HEK293 (cell line): ENCODE data around the gene ZNF76.
"Not testable (repeated sequence)": the region's sequence is repeated elsewhere in the genome, so short reads cannot be mapped to it uniquely, and the experiment has no call there.

Experiments used
- CTCF ChIA-PET: fragments of 350-600 bp; formaldehyde crosslinking; extraction: SDS; loops from one replicate; lab custom pipeline; 2021; ENCODE audit warnings: antibody characterized with exemption; lab: Yijun Ruan, JAX
- POLR2A ChIA-PET: fragments of 300-600 bp; formaldehyde crosslinking; extraction: SDS; loops from one replicate; lab custom pipeline; 2020; ENCODE audit warnings: antibody characterized with exemption, inconsistent platforms; lab: Yijun Ruan, JAX
- H3K27ac ChIP-seq: fragments of 200-500 bp; sonication (Bioruptor generic); 2 replicates; pipeline ENCODE4 v1.5.1; 2014; ENCODE audit warnings: low read depth, low read length, control low read depth, inconsistent platforms; ENCODE audit errors: extremely low read depth
- H3K36me3 ChIP-seq, 2 experiments: fragments of 200-500 bp in 1 of 2; sonication (Bioruptor generic) in 1 of 2; 1 replicate in 1 of 2; 2 replicates in 1 of 2; pipeline ENCODE4 v1.5.1; 2014 to 2017; ENCODE audit warnings: inconsistent platforms in 2 of 2, low read length in 2 of 2; ENCODE audit not compliant: control insufficient read depth in 2 of 2, insufficient read depth in 1 of 2
- H3K4me1 ChIP-seq: fragments of 200-500 bp; sonication (Bioruptor generic); 2 replicates; pipeline ENCODE4 v1.5.1; 2014; ENCODE audit warnings: mild to moderate bottlenecking, low read length, inconsistent platforms; ENCODE audit not compliant: control insufficient read depth, insufficient read depth
- H3K4me3 ChIP-seq: 2 replicates; pipeline ENCODE4 v1.5.1; 2011; ENCODE audit warnings: low read depth, mild to moderate bottlenecking, control low read depth, low read length, moderate library complexity
- H3K9me3 ChIP-seq: fragments of 200-500 bp; sonication (Bioruptor generic); 2 replicates; pipeline ENCODE4 v1.5.1; 2014; ENCODE audit warnings: low read depth, low read length, inconsistent platforms; ENCODE audit not compliant: control insufficient read depth, insufficient read depth
- HIC1 ChIP-seq: fragments of 450-650 bp; formaldehyde crosslinking; IDR thresholded peaks from 2 replicates; pipeline ENCODE4 v1.5.1; 2016; ENCODE audit warnings: missing biosample characterization, missing genetic modification characterization
- KLF9 ChIP-seq: fragments of 450-650 bp; formaldehyde crosslinking; IDR thresholded peaks from 2 replicates; pipeline ENCODE4 v1.5.1; 2016; ENCODE audit warnings: missing biosample characterization, missing genetic modification characterization, low read depth
- MYNN ChIP-seq: fragments of 450-650 bp; formaldehyde crosslinking; IDR thresholded peaks from 2 replicates; pipeline ENCODE4 v1.5.1; 2016; ENCODE audit warnings: missing biosample characterization, missing genetic modification characterization, borderline replicate concordance
- SP2 ChIP-seq: fragments of 450-650 bp; formaldehyde crosslinking; IDR thresholded peaks from 2 replicates; pipeline ENCODE4 v1.5.1; 2016; ENCODE audit warnings: missing biosample characterization, missing genetic modification characterization
- SP3 ChIP-seq: fragments of 450-650 bp; formaldehyde crosslinking; IDR thresholded peaks from 2 replicates; pipeline ENCODE4 v1.5.1; 2016; ENCODE audit warnings: missing biosample characterization, missing genetic modification characterization
- WT1 ChIP-seq: fragments of 450-650 bp; formaldehyde crosslinking; IDR thresholded peaks from 2 replicates; pipeline ENCODE4 v1.5.1; 2016; ENCODE audit warnings: missing biosample characterization, missing genetic modification characterization
- ZBTB17 ChIP-seq: fragments of 450-650 bp; formaldehyde crosslinking; IDR thresholded peaks from 2 replicates; pipeline ENCODE4 v1.5.1; 2016; ENCODE audit warnings: missing biosample characterization, missing genetic modification characterization
- ZBTB49 ChIP-seq: fragments of 450-650 bp; formaldehyde crosslinking; IDR thresholded peaks from 2 replicates; pipeline ENCODE4 v1.5.1; 2016; ENCODE audit warnings: missing biosample characterization, missing genetic modification characterization, low read depth
- ZFHX2 ChIP-seq: fragments of 450-650 bp; formaldehyde crosslinking; conservative IDR thresholded peaks from 2 replicates; pipeline ENCODE4 v1.5.1; 2016; ENCODE audit warnings: missing biosample characterization, missing genetic modification characterization
- ZNF146 ChIP-seq: fragments of 450-650 bp; formaldehyde crosslinking; IDR thresholded peaks from 2 replicates; pipeline ENCODE4 v1.5.1; 2016; ENCODE audit warnings: missing biosample characterization, missing genetic modification characterization
- ZNF2 ChIP-seq: fragments of 450-650 bp; formaldehyde crosslinking; IDR thresholded peaks from 2 replicates; pipeline ENCODE4 v1.5.1; 2016; ENCODE audit warnings: missing biosample characterization, missing genetic modification characterization
- ZNF26 ChIP-seq: fragments of 450-650 bp; formaldehyde crosslinking; IDR thresholded peaks from 2 replicates; pipeline ENCODE4 v1.5.1; 2016; ENCODE audit warnings: missing biosample characterization, missing genetic modification characterization
- ZNF544 ChIP-seq: fragments of 450-650 bp; formaldehyde crosslinking; IDR thresholded peaks from 2 replicates; pipeline ENCODE4 v1.5.0; 2017; ENCODE audit warnings: missing biosample characterization, missing genetic modification characterization
- ZNF626 ChIP-seq: fragments of 450-650 bp; sonication (Bioruptor Pico); formaldehyde crosslinking; IDR thresholded peaks from 2 replicates; pipeline ENCODE4 v1.5.1; 2018; ENCODE audit warnings: missing biosample characterization, missing genetic modification characterization, inconsistent platforms
- ZNF837 ChIP-seq: fragments of 450-650 bp; formaldehyde crosslinking; IDR thresholded peaks from 2 replicates; pipeline ENCODE4 v1.5.1; 2016; ENCODE audit warnings: missing biosample characterization, missing genetic modification characterization
- TF ChIP-seq, protein P1 (sequence below): IDR thresholded peaks from 2 replicates; pipeline ENCODE4 v1.6.1; 2011; ENCODE audit warnings: mild to moderate bottlenecking, low read depth, low read length, borderline replicate concordance

Gene ZNF76

DNA sequence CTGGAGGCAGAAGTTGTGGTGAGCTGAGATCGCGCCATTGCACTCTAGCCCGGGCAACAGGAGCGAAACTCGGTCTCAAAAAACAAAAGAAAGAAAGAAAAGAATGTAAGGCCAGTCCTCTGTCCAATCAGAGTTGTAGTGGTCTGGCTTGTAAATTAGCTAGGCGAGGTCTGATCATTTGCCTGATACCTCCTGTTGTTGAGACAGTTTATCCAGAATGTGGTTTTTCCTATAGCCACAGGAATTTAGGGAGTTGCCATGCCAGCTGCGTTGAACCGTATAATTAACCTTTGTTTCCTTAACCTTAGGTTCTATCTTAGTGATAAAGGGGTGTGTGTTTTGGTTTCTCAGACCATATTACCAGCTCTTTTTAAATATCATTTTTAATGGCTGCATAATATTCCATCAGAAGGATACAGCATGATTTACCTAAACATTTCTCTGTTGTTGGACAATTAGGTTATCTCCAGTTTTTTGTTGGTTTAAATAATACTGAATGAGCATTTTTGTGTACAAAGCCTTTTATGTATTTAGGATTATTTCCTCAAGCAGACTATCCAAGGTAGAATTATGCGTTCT lies 71.1 kb downstream of the ZNF76 start:
- H3K4me1 ChIP-seq = no peaks in the 10 kb centered on the region
- H3K4me3 ChIP-seq = no peak overlapping the region
- ChIA-PET CTCF (interaction anchor here (0.6 to 1.9 kb wide), 6 partner anchors 11 to 130 kb away, joined by 3 to 8 read pairs (median 6); no protein-coding TSS in a partner anchor), POLR2A (interaction anchor here (0.6 kb wide), 2 partner anchors 52 to 57 kb away, joined by 3 read pairs; no protein-coding TSS in a partner anchor)
- no peak overlapping the region for H3K27ac ChIP-seq
- TF ChIP-seq ZNF146 (tag by site-specific recombination) (peak; percentile 87), ZNF544 (tag by site-specific recombination) (no peak), HIC1 (tag by site-specific recombination) (no peak), WT1 (peak; percentile 85), ZNF26 (tag by site-specific recombination) (no peak), ZBTB49 (tag by site-specific recombination) (no peak), ZNF837 (tag by site-specific recombination) (no peak), ZNF626 (tag by site-specific recombination) (no peak)
- TF ChIP-seq, protein P1, sequence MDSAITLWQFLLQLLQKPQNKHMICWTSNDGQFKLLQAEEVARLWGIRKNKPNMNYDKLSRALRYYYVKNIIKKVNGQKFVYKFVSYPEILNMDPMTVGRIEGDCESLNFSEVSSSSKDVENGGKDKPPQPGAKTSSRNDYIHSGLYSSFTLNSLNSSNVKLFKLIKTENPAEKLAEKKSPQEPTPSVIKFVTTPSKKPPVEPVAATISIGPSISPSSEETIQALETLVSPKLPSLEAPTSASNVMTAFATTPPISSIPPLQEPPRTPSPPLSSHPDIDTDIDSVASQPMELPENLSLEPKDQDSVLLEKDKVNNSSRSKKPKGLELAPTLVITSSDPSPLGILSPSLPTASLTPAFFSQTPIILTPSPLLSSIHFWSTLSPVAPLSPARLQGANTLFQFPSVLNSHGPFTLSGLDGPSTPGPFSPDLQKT = no peak
- TF ChIP-seq, all 188 proteins: peak for 2
- no peaks in the 10 kb centered on the region for H3K36me3 ChIP-seq
- no peaks in the 10 kb centered on the region for H3K9me3 ChIP-seq

DNA sequence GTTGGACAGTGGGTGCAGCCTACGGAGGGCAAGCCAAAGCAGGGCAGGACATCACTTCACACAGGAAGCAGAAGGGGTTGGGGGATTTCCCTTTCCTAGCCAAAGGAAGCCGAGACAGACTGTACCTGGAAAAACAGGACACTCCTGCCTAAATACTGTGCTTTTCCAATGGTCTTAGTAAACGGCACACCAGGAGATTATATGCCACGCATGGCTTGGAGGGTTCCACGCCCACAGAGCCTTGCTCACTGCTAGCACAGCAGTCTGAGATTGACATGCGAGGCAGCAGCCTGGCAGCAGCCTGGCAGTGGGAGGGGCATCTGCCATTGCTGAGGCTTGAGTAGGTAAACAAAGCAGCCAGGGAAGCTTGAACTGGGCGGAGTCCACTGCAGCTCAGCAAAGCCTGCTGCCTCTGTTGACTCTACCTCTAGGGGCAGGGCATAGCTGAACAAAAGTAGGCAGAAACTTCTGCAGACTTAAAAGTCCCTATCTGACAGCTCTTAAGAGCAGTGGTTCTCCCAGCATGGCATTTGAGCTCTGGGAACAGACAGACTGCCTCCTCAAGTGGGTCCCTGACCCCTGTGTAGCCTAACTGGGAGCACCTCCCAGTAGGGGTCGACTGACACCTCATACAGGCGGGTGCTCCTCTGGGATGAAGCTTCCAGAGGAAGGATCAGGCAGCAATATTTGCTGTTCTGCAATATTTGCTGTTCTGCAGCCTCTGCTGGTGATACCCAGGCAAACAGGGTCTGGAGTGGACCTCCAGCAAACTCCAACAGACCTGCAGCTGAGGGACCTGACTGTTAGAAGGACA lies 72.7 kb downstream of the ZNF76 start:
- CTCF ChIA-PET = interaction anchor here (0.7 to 2.8 kb wide), 6 partner anchors 10 to 117 kb away, joined by 3 to 13 read pairs (median 4); partner anchors contain the start of gene PPARD
- H3K4me3 ChIP-seq, H3K27ac ChIP-seq, H3K4me1 ChIP-seq, POLR2A ChIA-PET, H3K9me3 ChIP-seq, H3K36me3 ChIP-seq: not testable (repeated sequence)
- TF ChIP-seq MYNN (peak; percentile 75), SP2 (tag by site-specific recombination) (peak; percentile 58), ZNF2 (peak; percentile 64), SP3 (peak; percentile 29), KLF9 (tag by site-specific recombination) (peak; percentile 38), ZBTB17 (tag by site-specific recombination) (peak; percentile 50; the same call in 1 of the 2 replicates), ZFHX2 (tag by site-specific recombination) (peak; percentile 48; the same call in 1 of the 2 replicates)
